IMR-90 (cell line): ENCODE measurements around the gene ATG2A. TPM values are rescaled to one million over a fixed set of nuclear protein-coding genes. Genes with fewer than 3 reads are reported as not detected.

Experiments
- ATAC-seq: fragments of 200-7000 bp; cut with Tn5 transposase; 2 replicates; pipeline ENCODE4 v1.9.1; 2020; ENCODE audit warnings: low read depth, mild to moderate bottlenecking, moderate library complexity
- BruUV-seq: library from RNA; stranded (reverse); fragments of 400-500 nt; replicated peaks from 2 replicates; lab custom pipeline; 2021; lab: Mats Ljungman, UMichigan
- CTCF ChIA-PET: fragments of 300-600 bp; formaldehyde crosslinking; extraction: SDS; loops from one replicate; lab custom pipeline; 2021; ENCODE audit warnings: antibody characterized with exemption; lab: Yijun Ruan, JAX
- POLR2A ChIA-PET: fragments of 300-600 bp; sonication (Branson Sonifier 250); formaldehyde crosslinking; loops from one replicate; lab custom pipeline; 2022; ENCODE audit warnings: antibody characterized with exemption; ENCODE audit not compliant: unreplicated experiment; lab: Charles Lee
- DNase-seq: peaks from one replicate; pipeline ENCODE4 v3.0.0; 2013
- H2AFZ ChIP-seq: replicated peaks from 2 replicates; pipeline ENCODE3; 2013; ENCODE audit warnings: low read length, mild to moderate bottlenecking; ENCODE audit not compliant: poor library complexity
- H2AK5ac ChIP-seq: 2 replicates; pipeline ENCODE4 v1.6.1; 2013; ENCODE audit warnings: low read depth, low read length, inconsistent platforms
- H2AK9ac ChIP-seq: replicated peaks from 2 replicates; pipeline ENCODE3; 2013; ENCODE audit warnings: mild to moderate bottlenecking, low read depth, low read length, moderate library complexity; ENCODE audit not compliant: poor library complexity
- H2BK120ac ChIP-seq: 2 replicates; pipeline ENCODE4 v1.6.1; 2013; ENCODE audit warnings: low read depth, low read length, inconsistent platforms
- H2BK15ac ChIP-seq: 3 replicates; pipeline ENCODE4 v1.6.1; 2013; ENCODE audit warnings: low read depth, low read length, inconsistent platforms
- H2BK20ac ChIP-seq: 2 replicates; pipeline ENCODE4 v1.6.1; 2013; ENCODE audit warnings: low read depth, mild to moderate bottlenecking, inconsistent platforms, low read length, moderate library complexity
- H2BK5ac ChIP-seq: 2 replicates; pipeline ENCODE4 v1.6.1; 2013; ENCODE audit warnings: mild to moderate bottlenecking, low read depth, low read length, inconsistent platforms; ENCODE audit not compliant: poor library complexity, severe bottlenecking
- H3K14ac ChIP-seq: replicated peaks from 2 replicates; pipeline ENCODE4 v1.6.1; 2013; ENCODE audit warnings: low read depth, low read length, inconsistent platforms
- H3K18ac ChIP-seq: 2 replicates; pipeline ENCODE4 v1.6.1; 2013; ENCODE audit warnings: low read depth, low read length, control low read depth
- H3K23ac ChIP-seq: 2 replicates; pipeline ENCODE4 v1.6.1; 2013; ENCODE audit warnings: low read depth, low read length, inconsistent platforms
- H3K27ac ChIP-seq: 2 replicates; pipeline ENCODE4 v1.5.1; 2013; ENCODE audit warnings: mild to moderate bottlenecking, control low read depth, low read length; ENCODE audit not compliant: insufficient read depth
- H3K27me3 ChIP-seq: 2 replicates; pipeline ENCODE4 v1.6.1; 2013; ENCODE audit warnings: low read length; ENCODE audit not compliant: control insufficient read depth, insufficient read depth
- H3K36me3 ChIP-seq: 2 replicates; pipeline ENCODE4 v1.6.1; 2013; ENCODE audit warnings: low read length, mixed read lengths; ENCODE audit not compliant: control insufficient read depth, insufficient read depth
- H3K4ac ChIP-seq: 2 replicates; pipeline ENCODE4 v1.6.1; 2013; ENCODE audit warnings: low read depth, low read length, inconsistent platforms
- H3K4me1 ChIP-seq: 2 replicates; pipeline ENCODE4 v1.6.1; 2013; ENCODE audit warnings: low read length, mixed read lengths; ENCODE audit not compliant: control insufficient read depth, insufficient read depth
- H3K4me2 ChIP-seq: 2 replicates; pipeline ENCODE4 v1.6.1; 2013; ENCODE audit warnings: low read depth, mild to moderate bottlenecking, control low read depth, low read length, moderate library complexity
- H3K4me3 ChIP-seq: 2 replicates; pipeline ENCODE4 v1.5.1; 2013; ENCODE audit warnings: low read depth, mild to moderate bottlenecking, control low read depth, low read length, moderate library complexity; ENCODE audit not compliant: insufficient read depth
- H3K56ac ChIP-seq: 2 replicates; pipeline ENCODE4 v1.6.1; 2013; ENCODE audit warnings: low read length, inconsistent platforms; ENCODE audit not compliant: insufficient read depth; ENCODE audit errors: extremely low read depth
- H3K79me1 ChIP-seq, 2 experiments: 2 replicates each; pipeline ENCODE4 v1.6.1; 2013; ENCODE audit warnings: low read length in 2 of 2, inconsistent platforms in 1 of 2, low read depth in 1 of 2
- H3K9ac ChIP-seq: 2 replicates; pipeline ENCODE4 v1.6.1; 2013; ENCODE audit warnings: low read depth, low read length, control low read depth
- H3K9me1 ChIP-seq: 2 replicates; pipeline ENCODE4 v1.6.1; 2013; ENCODE audit warnings: low read length, inconsistent platforms; ENCODE audit not compliant: insufficient read depth
- H3K9me3 ChIP-seq: 2 replicates; pipeline ENCODE4 v1.6.1; 2013; ENCODE audit warnings: low read length; ENCODE audit not compliant: control insufficient read depth, insufficient read depth
- H4K20me1 ChIP-seq: 2 replicates; pipeline ENCODE4 v1.6.1; 2013; ENCODE audit warnings: low read length, inconsistent platforms; ENCODE audit not compliant: insufficient read depth
- H4K5ac ChIP-seq: 2 replicates; pipeline ENCODE4 v1.6.1; 2013; ENCODE audit warnings: mild to moderate bottlenecking, low read depth, low read length, control low read depth
- H4K8ac ChIP-seq, 2 experiments: 2 replicates each; pipeline ENCODE4 v1.6.1; 2013; ENCODE audit warnings: low read depth in 2 of 2, low read length in 2 of 2, control low read depth in 1 of 2, inconsistent platforms in 1 of 2
- H4K91ac ChIP-seq: 2 replicates; pipeline ENCODE4 v1.6.1; 2013; ENCODE audit warnings: low read depth, low read length, inconsistent platforms; ENCODE audit not compliant: insufficient read depth
- CHD1 ChIP-seq: IDR thresholded peaks from 2 replicates; pipeline ENCODE4 v1.6.1; 2012; ENCODE audit warnings: low read depth, low read length, improper control_type of control experiment
- CTCF ChIP-seq: conservative IDR thresholded peaks from 2 replicates; pipeline ENCODE4 v1.5.1; 2012; ENCODE audit warnings: mild to moderate bottlenecking, low read depth, low read length, improper control_type of control experiment
- FOS ChIP-seq: fragments of 150-350 bp; IDR thresholded peaks from 2 replicates; pipeline ENCODE4 v1.6.1; 2016; ENCODE audit warnings: low read depth, low read length
- MAFK ChIP-seq: IDR thresholded peaks from 2 replicates; pipeline ENCODE4 v1.6.1; 2012; ENCODE audit warnings: low read depth, low read length, improper control_type of control experiment
- MAZ ChIP-seq: IDR thresholded peaks from 2 replicates; pipeline ENCODE4 v1.6.1; 2012; ENCODE audit warnings: low read depth, mild to moderate bottlenecking, low read length, improper control_type of control experiment, moderate library complexity, borderline replicate concordance
- MXI1 ChIP-seq: IDR thresholded peaks from 2 replicates; pipeline ENCODE4 v1.6.1; 2012; ENCODE audit warnings: low read depth, mild to moderate bottlenecking, low read length, moderate library complexity, borderline replicate concordance
- NFE2L2 ChIP-seq: fragments of 150-350 bp; IDR thresholded peaks from 2 replicates; pipeline ENCODE4 v1.6.1; 2016; ENCODE audit warnings: low read depth, mild to moderate bottlenecking, low read length
- POLR2A ChIP-seq: IDR thresholded peaks from 2 replicates; pipeline ENCODE4 v1.6.1; 2012; ENCODE audit warnings: mild to moderate bottlenecking, low read depth, low read length
- RAD21 ChIP-seq: IDR thresholded peaks from 2 replicates; pipeline ENCODE4 v1.6.1; 2012; ENCODE audit warnings: low read length, improper control_type of control experiment
- RCOR1 ChIP-seq: IDR thresholded peaks from 2 replicates; pipeline ENCODE4 v1.6.1; 2012; ENCODE audit warnings: mild to moderate bottlenecking, low read length, improper control_type of control experiment; ENCODE audit not compliant: insufficient replicate concordance
- RFX5 ChIP-seq: IDR thresholded peaks from 2 replicates; pipeline ENCODE4 v1.8.0; 2012; ENCODE audit warnings: low read depth, mild to moderate bottlenecking, low read length, moderate library complexity
- SMC3 ChIP-seq: fragments of 150-350 bp; IDR thresholded peaks from 2 replicates; pipeline ENCODE4 v1.6.1; 2016; ENCODE audit warnings: low read depth, mild to moderate bottlenecking, antibody characterized with exemption, low read length, moderate library complexity
- WGBS, 2 experiments: methylation state at CpG; one replicate each; pipeline versions ENCODE4 v1.1.5 to v1.1.7; 2013; ENCODE audit warnings: missing lambda C conversion rate in 2 of 2; ENCODE audit not compliant: insufficient read length in 1 of 2; ENCODE audit errors: extremely low coverage in 2 of 2; 5-methylcytosine and 5-hydroxymethylcytosine counted together
- dilution Hi-C: fragments of 300-500 bp; cut with HindIII; formaldehyde crosslinking; loops from one replicate; pipeline ENCODE4 v1.14.3; 2018; ENCODE audit warnings: low sequenced_read_pairs; ENCODE audit not compliant: unreplicated experiment
- in situ Hi-C: fragments of 300-500 bp; cut with MboI; formaldehyde crosslinking; loops from 3 replicates; pipeline ENCODE4 v1.14.3; 2019; ENCODE audit warnings: low sequenced_read_pairs, inconsistent platforms, mixed read lengths
- intact Hi-C: fragments of 100-400 bp; cut with micrococcal nuclease; formaldehyde crosslinking; loops from 2 replicates; pipeline ENCODE4 v1.10.0; 2022
- polyA plus RNA-seq, 3 experiments: library from polyadenylated mRNA; depleted of rRNA; stranded (reverse); fragments of >200 nt; gene quantifications; 2 replicates each; pipeline ENCODE4 v1.2.3, GENCODE V29; 2012; ENCODE audit warnings: low replicate concordance in 1 of 3
- total RNA-seq: library from RNA; depleted of rRNA; stranded (reverse); fragments of >200 nt; gene quantifications from 2 replicates; pipeline ENCODE4 v1.2.3, GENCODE V29; 2012
- TF ChIP-seq, protein P1 (sequence below): fragments of 150-350 bp; IDR thresholded peaks from 2 replicates; pipeline ENCODE4 v1.6.1; 2017; ENCODE audit warnings: mild to moderate bottlenecking, antibody characterized with exemption, low read length, low read depth

ATG2A gene
- total and polyA plus RNA-seq, 2 of the 4 experiments (the other 2 are of a cell fraction) = 3.2 to 10.5 TPM

GRCh38 chr11:64868904-64869570 lies 48.0 kb downstream of the ATG2A start:
- Histone ChIP-seq H3K79me1 (peaks cover 14 to 74% of the 10 kb centered on the region in 2 experiments; a peak in 3 of 4 replicates), H3K23ac (peak overlapping the region; percentile 82), H2BK5ac (peak overlapping the region; percentile 67), H4K5ac (peak overlapping the region; percentile 4; the same call in 1 of the 2 replicates), H2AK5ac (peak overlapping the region; percentile 94), H3K4me3 (no peak overlapping the region), H3K4me2 (peak overlapping the region; percentile 32), H3K18ac (peak overlapping the region; percentile 2; the same call in 1 of the 2 replicates), H2AK9ac (peak overlapping the region; percentile 8), H3K4me1 (peaks cover 50% of the 10 kb centered on the region), H3K36me3 (peaks cover 29% of the 10 kb centered on the region), H3K27me3 (no peaks in the 10 kb centered on the region), H4K91ac (peak overlapping the region; percentile 37; the same call in 1 of the 2 replicates), H3K27ac (peak overlapping the region; percentile 67), H3K4ac (peak overlapping the region; percentile 91), H2BK120ac (peak overlapping the region; percentile 86), H3K56ac (peak overlapping the region; percentile 32; the same call in 1 of the 2 replicates), H2BK15ac (peak overlapping the region; percentile 58; the same call in 1 of the 3 replicates), H2BK20ac (peak overlapping the region; percentile 77; the same call in 1 of the 2 replicates), H4K8ac (peak overlapping the region in 1 of 2 experiments; percentile 73; a peak in 2 of 4 replicates), H3K14ac (peak overlapping the region; percentile 69), H3K9ac (no peak overlapping the region), H3K9me3 (no peaks in the 10 kb centered on the region), H4K20me1 (peaks cover 82% of the 10 kb centered on the region), H2AFZ (peak overlapping the region; percentile 28), H3K9me1 (peaks cover 40% of the 10 kb centered on the region)
- in situ Hi-C loops (no loop called here), intact Hi-C loops (no loop called here), dilution Hi-C loops (no loop called here)
- BruUV-seq = no TSS peak
- ChIA-PET POLR2A (interaction anchor here (1.1 kb wide), 1 partner anchor 8 kb away, joined by 3 read pairs; no protein-coding TSS in a partner anchor), CTCF (interaction anchor here (0.8 to 1.6 kb wide), 4 partner anchors 9 to 90 kb away, joined by 3 to 4 read pairs (median 4); partner anchors contain the start of gene CDC42BPG)
- DNase-seq = peak; percentile 94
- WGBS, 2 experiments = 13% methylated on average over 6 of the region's 21 CpGs; no CpG with 5 or more reads in 1 of the 2 experiments
- ATAC-seq = peak; percentile 52
- TF ChIP-seq, protein P1, sequence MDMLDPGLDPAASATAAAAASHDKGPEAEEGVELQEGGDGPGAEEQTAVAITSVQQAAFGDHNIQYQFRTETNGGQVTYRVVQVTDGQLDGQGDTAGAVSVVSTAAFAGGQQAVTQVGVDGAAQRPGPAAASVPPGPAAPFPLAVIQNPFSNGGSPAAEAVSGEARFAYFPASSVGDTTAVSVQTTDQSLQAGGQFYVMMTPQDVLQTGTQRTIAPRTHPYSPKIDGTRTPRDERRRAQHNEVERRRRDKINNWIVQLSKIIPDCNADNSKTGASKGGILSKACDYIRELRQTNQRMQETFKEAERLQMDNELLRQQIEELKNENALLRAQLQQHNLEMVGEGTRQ = no peak
- TF ChIP-seq CHD1 (no peak), RAD21 (0 out of 2 replicates have a peak, but pooled peaks have one; percentile 2), MAZ (peak; percentile 63; the same call in 1 of the 2 replicates), RFX5 (no peak), CTCF (no peak), MAFK (peak; percentile 95), FOS (no peak; the same call in 1 of the 2 replicates), MXI1 (no peak), RCOR1 (peak; percentile 94), POLR2A (no peak), SMC3 (no peak), NFE2L2 (peak; percentile 27; the same call in 1 of the 2 replicates)
